GM08714 (cell line): Measurements from ENCODE around the gene ABCA6.

Source experiments
- H3K4me3 ChIP-seq: fragments of 200-500 bp; sonication (Bioruptor generic); 2 replicates; pipeline ENCODE4 v1.5.1; 2014; ENCODE audit warnings: mild to moderate bottlenecking, low read length, inconsistent platforms
- ZNF274 ChIP-seq: IDR thresholded peaks from 2 replicates; pipeline ENCODE4 v1.6.1; 2012; ENCODE audit warnings: mild to moderate bottlenecking, low read depth, low read length

ABCA6 gene

GRCh38 chr17:69055334-69055733 is 86.4 kb downstream of the ABCA6 start:
- no peak for TF ChIP-seq ZNF274
- no peak overlapping the region for H3K4me3 ChIP-seq

DNA sequence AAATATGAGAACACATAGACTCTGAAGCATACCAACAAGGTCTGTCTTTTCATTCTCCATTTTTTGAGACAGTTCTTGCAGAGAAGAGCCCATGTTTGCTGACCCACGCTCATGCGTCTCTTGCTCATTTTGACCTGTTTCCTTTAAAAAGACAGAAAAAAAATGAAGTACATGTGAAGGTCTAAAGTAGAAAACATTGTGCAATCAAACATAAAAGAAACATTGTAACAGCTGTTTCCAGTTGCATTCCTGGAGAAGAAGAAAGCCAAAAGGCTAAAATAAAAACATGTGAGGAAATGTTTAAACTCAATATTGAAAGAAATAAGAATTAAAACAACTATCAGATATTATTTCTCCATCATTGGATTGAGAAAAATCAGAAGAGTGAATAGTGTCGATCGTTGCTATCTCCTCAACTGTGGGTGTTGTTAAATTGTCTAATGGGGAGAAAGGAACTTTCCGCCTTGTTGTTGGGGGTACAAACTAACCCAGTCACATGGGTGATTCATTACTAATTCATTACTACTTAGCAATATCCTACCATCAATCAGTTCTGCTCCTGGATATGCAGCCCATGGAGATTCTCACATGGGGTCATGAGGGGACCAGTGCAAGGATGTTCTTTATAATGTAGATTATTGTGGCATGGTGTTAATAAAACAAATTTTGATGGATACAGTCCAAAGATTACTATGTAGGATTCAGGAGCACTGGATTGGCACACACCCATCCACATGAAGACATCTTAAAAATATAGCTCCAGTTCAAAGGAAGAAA is 90.5 kb downstream of the ABCA6 start:
- no peak overlapping the region for H3K4me3 ChIP-seq
- no peak for TF ChIP-seq ZNF274

GRCh38 chr17:69048634-69049033 is 93.1 kb downstream of the ABCA6 start:
- no peak for TF ChIP-seq ZNF274

DNA sequence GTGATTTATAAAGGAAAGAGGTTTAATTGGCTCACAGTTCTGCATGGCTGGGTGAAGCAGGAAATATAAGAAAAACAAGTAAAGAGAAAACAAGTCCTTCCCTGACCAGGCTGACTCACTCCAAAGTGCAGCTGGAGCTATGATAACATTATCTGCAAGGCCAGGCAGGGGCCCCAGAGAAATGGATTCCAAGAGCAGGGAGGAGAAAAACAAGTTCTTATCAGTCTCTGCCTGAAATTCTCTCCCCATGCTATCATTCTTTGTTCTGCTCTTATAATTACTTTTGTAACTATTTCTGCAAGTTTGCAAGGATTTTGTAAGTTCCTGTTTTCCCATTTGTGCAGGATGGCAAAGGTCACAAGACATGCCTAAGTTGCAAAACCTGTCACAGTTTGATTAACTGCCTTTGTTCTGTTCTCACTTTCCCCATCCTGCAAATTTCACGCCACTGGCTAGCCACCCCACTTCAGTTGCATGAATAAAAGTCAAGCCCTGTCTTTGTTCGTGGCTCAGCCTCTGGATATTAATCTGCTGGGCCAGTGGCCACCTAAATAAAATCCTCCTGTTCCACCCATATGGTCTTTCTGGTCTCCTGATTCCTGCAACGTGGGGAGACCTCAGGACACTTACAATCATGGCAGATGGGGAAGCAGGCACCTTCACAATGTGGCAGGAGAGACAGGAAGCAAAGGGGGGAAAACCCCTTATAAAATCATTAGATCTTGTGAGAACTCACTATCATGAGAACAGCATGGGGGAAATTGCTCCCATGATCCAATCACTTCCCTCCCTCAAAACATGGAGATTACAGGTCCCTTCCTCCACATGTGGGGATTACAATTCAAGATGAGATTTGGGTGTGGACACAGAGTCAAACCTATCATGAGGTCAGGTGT is 94.1 kb downstream of the ABCA6 start:
- H3K4me3 ChIP-seq = no peak overlapping the region
- TF ChIP-seq ZNF274 = no peak

More at GRCh38 chr17:69048634-69049033, 93.1 kb downstream of the ABCA6 start:
- no peak overlapping the region for H3K4me3 ChIP-seq

DNA sequence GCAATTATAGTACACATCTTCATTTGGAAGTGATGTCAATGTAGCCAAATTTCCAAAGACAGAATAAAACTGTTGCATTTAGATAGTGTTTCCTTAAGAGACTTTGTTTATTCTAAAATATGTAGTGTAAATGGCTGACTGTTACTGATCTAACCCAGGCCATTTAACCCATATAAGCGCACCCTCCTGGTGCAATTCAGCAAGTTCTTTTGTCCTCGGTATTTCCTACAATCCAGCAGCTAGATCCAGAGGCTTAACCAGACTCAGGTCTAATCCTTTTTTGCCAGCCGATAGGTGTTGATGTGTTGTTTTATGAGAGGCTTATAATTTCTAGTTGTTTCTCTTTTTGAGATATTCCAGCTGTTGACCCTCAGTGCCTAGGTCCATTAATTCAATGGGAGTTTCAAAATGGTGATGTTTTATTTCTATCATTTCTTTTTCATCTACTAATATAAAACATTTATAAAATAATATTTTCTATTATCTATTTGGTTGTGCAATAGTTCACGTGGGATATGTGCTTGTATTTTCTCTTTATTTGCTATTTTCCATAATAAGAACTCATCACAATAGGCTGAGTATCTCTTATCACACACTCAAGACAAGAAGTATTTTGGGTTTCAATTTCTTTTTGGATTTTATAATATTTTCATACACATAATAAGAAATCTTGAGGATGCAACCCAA is 95.4 kb downstream of the ABCA6 start:
- no peak for TF ChIP-seq ZNF274

DNA sequence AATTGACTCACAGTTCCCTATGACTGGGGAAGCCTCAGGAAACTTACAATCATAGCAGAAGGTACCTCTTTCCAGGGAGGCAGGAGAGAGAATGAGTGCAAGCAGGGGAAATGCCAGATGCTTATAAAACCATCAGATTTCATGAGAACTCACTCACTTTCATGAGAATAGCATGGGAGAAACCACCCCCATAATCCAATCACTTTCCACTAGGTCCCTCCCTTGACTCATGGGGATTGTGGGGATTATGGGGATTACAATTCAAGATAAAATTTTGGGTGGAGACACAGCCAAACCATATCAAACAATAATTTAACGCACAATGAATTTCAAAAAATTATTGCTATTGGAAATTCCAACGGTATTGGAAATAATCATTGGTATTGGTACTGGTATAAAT is 96.0 kb downstream of the ABCA6 start:
- no peak for TF ChIP-seq ZNF274
- no peak overlapping the region for H3K4me3 ChIP-seq

More for the DNA sequence above, 95.4 kb downstream of the ABCA6 start:
- no peak overlapping the region for H3K4me3 ChIP-seq

- no peak for TF ChIP-seq ZNF274
- no peak overlapping the region for H3K4me3 ChIP-seq
These were observed 97.3 kb downstream of the ABCA6 start for GRCh38 chr17:69044371-69044770.

DNA sequence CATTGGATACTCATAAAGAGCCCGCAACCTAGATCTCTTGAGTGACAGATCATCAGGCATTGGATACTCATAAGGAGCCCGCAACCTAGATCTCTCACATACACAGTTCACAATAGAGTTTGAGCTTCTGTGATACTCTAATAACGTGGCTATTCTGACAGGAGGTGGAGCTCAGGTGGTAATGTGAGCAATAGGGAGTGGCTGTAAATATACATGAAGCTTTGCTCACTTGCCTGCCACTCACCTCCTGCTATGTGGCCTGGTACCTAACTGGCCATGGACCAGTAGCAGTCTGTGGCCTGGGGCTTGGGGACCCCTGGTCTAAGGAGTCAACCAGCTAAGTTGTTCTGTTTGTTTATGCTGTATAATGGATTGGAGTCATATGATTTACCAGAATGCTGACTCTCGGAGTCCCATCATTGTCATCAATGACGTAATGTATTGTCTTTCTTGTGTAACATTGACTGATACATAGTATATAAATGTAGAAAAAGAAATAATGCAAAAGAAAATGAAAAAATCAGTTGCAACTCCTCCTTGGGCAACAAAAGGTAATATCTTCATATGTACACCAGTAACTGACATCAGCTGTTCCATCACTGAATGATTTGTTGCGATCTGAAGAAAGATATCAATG is 98.5 kb downstream of the ABCA6 start:
- no peak overlapping the region for H3K4me3 ChIP-seq
- TF ChIP-seq ZNF274 = no peak

GRCh38 chr17:69042308-69042707 is 99.4 kb downstream of the ABCA6 start:
- TF ChIP-seq ZNF274 = no peak
- H3K4me3 ChIP-seq = no peak overlapping the region

GRCh38 chr17:69031839-69032238 is 109.9 kb downstream of the ABCA6 start:
- TF ChIP-seq ZNF274 = no peak
- no peak overlapping the region for H3K4me3 ChIP-seq

DNA sequence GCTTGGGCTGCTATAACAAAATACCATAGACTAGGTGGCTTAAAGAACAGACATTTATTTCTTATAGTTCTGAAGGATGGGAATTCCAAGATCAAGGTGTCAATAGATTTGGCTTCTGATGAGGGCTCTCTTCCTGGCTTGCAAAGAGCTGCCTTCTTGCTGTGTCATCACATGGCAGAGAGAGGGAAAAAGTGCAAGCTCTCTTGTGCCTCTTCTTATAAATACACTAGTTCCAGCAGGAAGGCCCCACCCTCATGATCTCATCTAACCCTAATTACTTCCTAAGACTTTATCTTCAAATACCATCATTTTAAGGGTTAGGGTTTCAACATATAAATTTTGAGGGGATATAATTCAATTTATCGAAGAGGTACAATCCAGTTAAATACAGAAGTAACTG is 111.5 kb downstream of the ABCA6 start:
- no peak for TF ChIP-seq ZNF274
- no peak overlapping the region for H3K4me3 ChIP-seq
